Natural killer cell (primary cell): Measurements from ENCODE around the gene HMGN2. TPM values are rescaled to one million over a fixed set of nuclear protein-coding genes. Genes with fewer than 3 reads are reported as not detected.

Experiments used
- ATAC-seq, 3 donors: fragments of 150-1000 bp in 2 of 3; fragments of 200-7000 bp in 1 of 3; cut with Tn5 transposase; 1 replicate in 1 of 3; 2 replicates in 2 of 3; pipeline ENCODE4 v1.10.0; 2021; ENCODE audit warnings: mild to moderate bottlenecking in 2 of 3, moderate library complexity in 2 of 3
- DNase-seq, 2 donors: peaks; one replicate each; pipeline versions ENCODE4 v3.0.0 to v3.0.0-alpha.2; 2013 to 2021; ENCODE audit warnings: mixed read lengths in 1 of 2
- H3K27ac ChIP-seq: one replicate; pipeline ENCODE4 v1.5.1; 2013; ENCODE audit warnings: mild to moderate bottlenecking, low read length
- H3K27me3 ChIP-seq: one replicate; pipeline ENCODE4 v1.6.1; 2013; ENCODE audit warnings: low read length; ENCODE audit not compliant: control insufficient read depth, insufficient read depth
- H3K36me3 ChIP-seq: one replicate; pipeline ENCODE4 v1.6.1; 2013; ENCODE audit warnings: low read length; ENCODE audit not compliant: control insufficient read depth, insufficient read depth
- H3K4me1 ChIP-seq: one replicate; pipeline ENCODE4 v1.6.1; 2013; ENCODE audit warnings: low read length; ENCODE audit not compliant: control insufficient read depth, insufficient read depth
- H3K4me3 ChIP-seq: one replicate; pipeline ENCODE4 v1.5.1; 2013; ENCODE audit warnings: low read length
- H3K9me3 ChIP-seq: one replicate; pipeline ENCODE4 v1.6.1; 2013; ENCODE audit warnings: low read length; ENCODE audit not compliant: control insufficient read depth, insufficient read depth
- H3K27ac Mint-ChIP-seq, 2 donors: one replicate each; pipeline ENCODE4 v1.8.0; 2022; ENCODE audit warnings: mild to moderate bottlenecking in 2 of 2, mixed read lengths in 2 of 2, moderate library complexity in 1 of 2
- H3K27me3 Mint-ChIP-seq, 2 donors: one replicate each; pipeline ENCODE4 v1.8.0; 2022; ENCODE audit warnings: low read depth in 2 of 2, mixed read lengths in 2 of 2
- H3K36me3 Mint-ChIP-seq: one replicate; pipeline ENCODE4 v1.8.0; 2022; ENCODE audit warnings: mixed read lengths
- H3K4me1 Mint-ChIP-seq, 2 donors: one replicate each; pipeline ENCODE4 v1.8.0; 2022; ENCODE audit warnings: mixed read lengths in 2 of 2
- H3K4me3 Mint-ChIP-seq: one replicate; pipeline ENCODE4 v1.8.0; 2022; ENCODE audit warnings: mild to moderate bottlenecking, moderate library complexity, mixed read lengths
- H3K9me3 Mint-ChIP-seq, 2 donors: one replicate each; pipeline ENCODE4 v1.8.0; 2022; ENCODE audit warnings: mixed read lengths in 2 of 2
- WGBS: methylation state at CpG from one replicate; pipeline ENCODE4 v1.1.7; 2013; ENCODE audit warnings: missing lambda C conversion rate; ENCODE audit not compliant: insufficient coverage; 5-methylcytosine and 5-hydroxymethylcytosine counted together
- intact Hi-C: fragments of 100-400 bp; cut with micrococcal nuclease; formaldehyde crosslinking; loops from one replicate; pipeline ENCODE4 v1.14.2; 2022
- total RNA-seq, 4 donors: library from RNA; stranded (reverse); fragments of 120-200 nt in 1 of 4; gene quantifications; one replicate each; pipeline versions ENCODE4 v1.2.3 to v1.2.4, GENCODE V29; 2013 to 2022
- TF ChIP-seq, protein P1 (sequence below): fragments of 200-600 bp; IDR thresholded peaks from one replicate; pipeline ENCODE4 v1.8.0; 2022; ENCODE audit warnings: antibody characterized with exemption

Gene HMGN2
- total RNA-seq, 3 donors from 2014 or later (not counting 1 experiment from before 2014, with no cell fraction given), result 315 to 364 (median 326) TPM

DNA sequence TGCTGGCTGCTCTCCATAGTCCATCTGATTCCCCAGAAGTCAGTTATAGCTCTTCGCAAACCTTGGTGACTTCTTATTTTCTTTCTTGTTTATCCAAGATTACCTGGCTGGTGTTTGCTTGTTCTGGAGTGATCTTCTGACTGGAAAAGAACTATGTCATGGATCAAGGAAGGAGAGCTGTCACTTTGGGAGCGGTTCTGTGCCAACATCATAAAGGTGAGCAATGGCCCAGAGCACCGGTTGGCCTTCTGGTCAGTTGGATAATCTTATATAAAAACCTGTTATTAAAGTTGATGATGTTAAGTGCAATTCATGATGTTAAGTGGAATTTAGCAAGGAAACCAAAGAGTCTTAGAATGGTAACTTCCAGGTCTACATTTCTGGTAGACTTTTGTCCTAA lies 39.4 kb upstream of the HMGN2 start:
- no peak for ATAC-seq
- peak overlapping the region; percentile 48 for H3K27ac ChIP-seq
- TF ChIP-seq, protein P1, sequence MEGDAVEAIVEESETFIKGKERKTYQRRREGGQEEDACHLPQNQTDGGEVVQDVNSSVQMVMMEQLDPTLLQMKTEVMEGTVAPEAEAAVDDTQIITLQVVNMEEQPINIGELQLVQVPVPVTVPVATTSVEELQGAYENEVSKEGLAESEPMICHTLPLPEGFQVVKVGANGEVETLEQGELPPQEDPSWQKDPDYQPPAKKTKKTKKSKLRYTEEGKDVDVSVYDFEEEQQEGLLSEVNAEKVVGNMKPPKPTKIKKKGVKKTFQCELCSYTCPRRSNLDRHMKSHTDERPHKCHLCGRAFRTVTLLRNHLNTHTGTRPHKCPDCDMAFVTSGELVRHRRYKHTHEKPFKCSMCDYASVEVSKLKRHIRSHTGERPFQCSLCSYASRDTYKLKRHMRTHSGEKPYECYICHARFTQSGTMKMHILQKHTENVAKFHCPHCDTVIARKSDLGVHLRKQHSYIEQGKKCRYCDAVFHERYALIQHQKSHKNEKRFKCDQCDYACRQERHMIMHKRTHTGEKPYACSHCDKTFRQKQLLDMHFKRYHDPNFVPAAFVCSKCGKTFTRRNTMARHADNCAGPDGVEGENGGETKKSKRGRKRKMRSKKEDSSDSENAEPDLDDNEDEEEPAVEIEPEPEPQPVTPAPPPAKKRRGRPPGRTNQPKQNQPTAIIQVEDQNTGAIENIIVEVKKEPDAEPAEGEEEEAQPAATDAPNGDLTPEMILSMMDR, result no peak
- H3K36me3 Mint-ChIP-seq, result no peaks in the 10 kb centered on the region
- H3K9me3 ChIP-seq, result no peaks in the 10 kb centered on the region
- intact Hi-C loops, result loop anchor here (5.0 kb wide), 1 partner anchor 40 kb away; the partner anchor contains the start of gene HMGN2
- peak overlapping the region; percentile 66 for H3K4me3 ChIP-seq
- DNase-seq, result no peak
- WGBS, result 46% methylated on average over 3 of the region's 3 CpGs
- peaks cover 21% of the 10 kb centered on the region for H3K4me1 ChIP-seq
- H3K27me3 Mint-ChIP-seq, result no peaks in the 10 kb centered on the region
- peak overlapping the region; percentile 89 to 93 for H3K27ac Mint-ChIP-seq
- no peaks in the 10 kb centered on the region for H3K27me3 ChIP-seq
- no peaks in the 10 kb centered on the region for H3K9me3 Mint-ChIP-seq
- H3K4me3 Mint-ChIP-seq, result peak overlapping the region; percentile 97
- peaks cover 13 to 22% of the 10 kb centered on the region in 2 donors for H3K4me1 Mint-ChIP-seq
- H3K36me3 ChIP-seq, result peaks cover 11% of the 10 kb centered on the region

DNA sequence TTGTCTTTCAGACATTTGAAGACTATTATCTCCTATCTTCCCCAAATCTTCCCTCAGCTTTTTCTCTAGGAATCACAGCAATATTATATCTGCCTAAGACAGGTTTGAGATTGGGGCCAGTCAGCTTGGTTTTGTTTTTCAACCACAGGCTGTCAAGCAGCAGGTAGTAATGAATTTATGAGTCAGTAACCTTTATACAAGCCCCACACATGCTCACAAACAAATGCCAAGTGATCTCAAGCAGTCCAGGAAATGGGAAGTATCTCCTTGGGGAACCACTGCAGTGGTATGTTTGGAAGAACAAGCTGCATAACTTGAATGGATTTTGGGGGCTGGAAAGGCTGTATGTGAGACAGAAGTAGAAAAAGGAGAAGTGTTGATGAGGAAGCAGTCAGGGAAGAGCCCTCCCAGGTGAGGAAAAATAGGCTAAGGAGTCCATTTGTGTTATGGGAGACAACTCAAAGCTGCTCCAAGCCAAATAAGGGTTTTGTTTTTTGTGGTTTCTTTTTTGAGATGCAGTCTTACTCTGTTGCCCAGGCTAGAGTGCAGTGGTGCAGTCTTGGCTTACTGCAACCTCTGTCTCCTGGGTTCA lies 38.0 kb upstream of the HMGN2 start:
- Histone ChIP-seq H3K36me3 (peaks cover 24% of the 10 kb centered on the region), H3K27ac (no peak overlapping the region), H3K27me3 (no peaks in the 10 kb centered on the region), H3K4me1 (peaks cover 21% of the 10 kb centered on the region), H3K9me3 (no peaks in the 10 kb centered on the region), H3K4me3 (no peak overlapping the region)
- intact Hi-C loops, result loop anchor here (5.0 kb wide), 1 partner anchor 38 kb away; the partner anchor contains the start of gene HMGN2
- no peak for DNase-seq
- Mint-ChIP-seq H3K4me1 (peaks cover 13 to 22% of the 10 kb centered on the region in 2 donors), H3K27me3 (no peaks in the 10 kb centered on the region), H3K27ac (no peak overlapping the region), H3K4me3 (no peak overlapping the region), H3K9me3 (no peaks in the 10 kb centered on the region), H3K36me3 (peaks cover 4% of the 10 kb centered on the region)
- TF ChIP-seq, protein P1, result no peak
- no peak for ATAC-seq

DNA sequence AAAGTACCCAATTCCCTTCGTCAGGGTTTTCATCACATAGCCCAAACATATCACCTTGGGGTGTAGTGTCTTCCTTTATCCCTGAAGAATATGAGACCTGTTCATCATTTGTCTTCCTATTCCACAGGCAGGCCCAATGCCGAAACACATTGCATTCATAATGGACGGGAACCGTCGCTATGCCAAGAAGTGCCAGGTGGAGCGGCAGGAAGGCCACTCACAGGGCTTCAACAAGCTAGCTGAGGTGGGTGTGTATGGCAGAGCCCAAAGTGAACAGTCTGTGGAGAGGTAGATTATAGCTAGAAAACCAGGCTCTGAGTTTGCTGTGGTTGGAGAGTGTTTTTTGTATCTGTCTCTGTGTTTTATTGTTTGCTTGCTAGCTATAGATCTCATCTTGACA lies 34.2 kb upstream of the HMGN2 start:
- DNase-seq (no peak), ATAC-seq (no peak)
- H3K4me1 ChIP-seq, result peaks cover 4% of the 10 kb centered on the region
- H3K4me3 Mint-ChIP-seq, result no peak overlapping the region
- H3K4me3 ChIP-seq, result no peak overlapping the region
- H3K9me3 ChIP-seq, result no peaks in the 10 kb centered on the region
- peaks cover 18% of the 10 kb centered on the region for H3K36me3 Mint-ChIP-seq
- H3K36me3 ChIP-seq, result peaks cover 56% of the 10 kb centered on the region
- H3K27me3 Mint-ChIP-seq, result no peaks in the 10 kb centered on the region
- H3K27me3 ChIP-seq, result no peaks in the 10 kb centered on the region
- H3K27ac Mint-ChIP-seq, result no peak overlapping the region
- H3K9me3 Mint-ChIP-seq, result no peaks in the 10 kb centered on the region
- TF ChIP-seq, protein P1, result no peak
- intact Hi-C loops, result no loop called here
- H3K4me1 Mint-ChIP-seq, result peaks cover 7 to 8% of the 10 kb centered on the region in 2 donors
- WGBS, result over 99% methylated on average over 6 of the region's 6 CpGs
- H3K27ac ChIP-seq, result no peak overlapping the region

DNA sequence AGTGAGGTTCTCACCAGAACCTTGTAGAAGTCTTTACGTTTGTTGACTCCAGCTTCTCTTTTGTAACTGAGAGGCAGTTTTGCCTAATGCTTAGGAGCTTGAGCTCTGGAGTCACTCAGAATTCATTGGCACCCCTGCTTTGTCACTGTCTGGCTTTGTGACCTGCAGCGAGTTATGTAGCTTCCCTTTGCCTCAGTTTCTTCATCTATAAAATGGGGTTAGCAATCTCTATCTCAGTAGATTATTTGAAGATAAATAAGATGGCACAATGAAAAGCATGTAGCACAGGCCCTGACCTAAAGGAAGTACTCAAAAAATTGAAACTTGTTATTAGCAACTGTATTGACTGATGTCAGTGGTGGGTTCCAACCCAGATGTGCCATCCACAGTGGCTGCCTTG lies 32.0 kb upstream of the HMGN2 start:
- Histone ChIP-seq H3K4me1 (no peaks in the 10 kb centered on the region), H3K27me3 (no peaks in the 10 kb centered on the region), H3K27ac (no peak overlapping the region), H3K4me3 (no peak overlapping the region), H3K36me3 (peaks cover 69% of the 10 kb centered on the region), H3K9me3 (no peaks in the 10 kb centered on the region)
- DNase-seq (no peak), ATAC-seq (no peak)
- Mint-ChIP-seq H3K27me3 (no peaks in the 10 kb centered on the region), H3K27ac (no peak overlapping the region), H3K36me3 (peaks cover 30% of the 10 kb centered on the region), H3K9me3 (no peaks in the 10 kb centered on the region), H3K4me1 (peaks cover 0 to 5% of the 10 kb centered on the region in 2 donors), H3K4me3 (no peak overlapping the region)
- WGBS, result 98% methylated on average over 2 of the region's 2 CpGs
- TF ChIP-seq, protein P1, result no peak
- intact Hi-C loops, result no loop called here
